HepG2 (cell line): ENCODE results near the gene FRMD8. TPM values are rescaled to one million over a fixed set of nuclear protein-coding genes. Genes with fewer than 3 reads are reported as not detected.

Source experiments
- AHDC1 ChIP-seq: sonication (generic); formaldehyde crosslinking; IDR thresholded peaks from 2 replicates; pipeline ENCODE4 v1.5.1; 2020; ENCODE audit warnings: mild to moderate bottlenecking, missing genetic modification reagents, borderline replicate concordance
- PHF21A ChIP-seq: sonication (generic); formaldehyde crosslinking; IDR thresholded peaks from 2 replicates; pipeline ENCODE4 v1.5.0; 2020; ENCODE audit warnings: mild to moderate bottlenecking, missing genetic modification reagents
- SNAI1 ChIP-seq: sonication (generic); formaldehyde crosslinking; IDR thresholded peaks from 2 replicates; pipeline ENCODE4 v1.5.0; 2020; ENCODE audit warnings: mild to moderate bottlenecking, missing genetic modification reagents, borderline replicate concordance
- TBL1XR1 ChIP-seq: fragments of 150-350 bp; IDR thresholded peaks from 2 replicates; pipeline ENCODE4 v1.6.1; 2014; ENCODE audit warnings: borderline replicate concordance, low read length; ENCODE audit not compliant: partially characterized antibody
- ZBTB38 ChIP-seq: sonication (generic); formaldehyde crosslinking; IDR thresholded peaks from 2 replicates; pipeline ENCODE4 v1.5.1; 2020; ENCODE audit warnings: mild to moderate bottlenecking, missing genetic modification reagents
- ZNF101 ChIP-seq: sonication (generic); formaldehyde crosslinking; IDR thresholded peaks from 2 replicates; pipeline ENCODE4 v1.4.0; 2020; ENCODE audit warnings: mild to moderate bottlenecking, low read depth, missing genetic modification reagents, borderline replicate concordance
- ZNF260 ChIP-seq: sonication (generic); formaldehyde crosslinking; IDR thresholded peaks from 2 replicates; pipeline ENCODE4 v1.4.0; 2020; ENCODE audit warnings: missing genetic modification reagents, low read depth, mild to moderate bottlenecking, borderline replicate concordance
- ZNF546 ChIP-seq: sonication (generic); formaldehyde crosslinking; conservative IDR thresholded peaks from 2 replicates; pipeline ENCODE4 v1.8.1; 2023; ENCODE audit warnings: mild to moderate bottlenecking, missing genetic modification reagents
- ZNF549 ChIP-seq: sonication (generic); formaldehyde crosslinking; IDR thresholded peaks from 2 replicates; pipeline ENCODE4 v1.5.0; 2020; ENCODE audit warnings: missing genetic modification reagents
- ZNF850 ChIP-seq: sonication (generic); formaldehyde crosslinking; conservative IDR thresholded peaks from 2 replicates; pipeline ENCODE4 v1.9.0; 2021; ENCODE audit warnings: mild to moderate bottlenecking, missing genetic modification reagents
- polyA plus RNA-seq, 8 experiments: library from polyadenylated mRNA; depleted of rRNA in 3 of 8; stranded (reverse) in 7 of 8; unstranded in 1 of 8; fragments of >200 nt; fragmentation: Illumina TruSeq in 4 of 8; extraction: Trizol in 4 of 8; gene quantifications; 2 replicates each; pipeline versions ENCODE4 v1.2.1 to v1.2.3, GENCODE V29; 2011 to 2016; ENCODE audit warnings: low read depth in 4 of 8, missing spikeins in 1 of 8, mixed read lengths in 1 of 8; ENCODE audit not compliant: insufficient read depth in 1 of 8
- total RNA-seq, 5 experiments: library from RNA; depleted of rRNA; stranded (reverse); fragments of >200 nt; fragmentation: Illumina TruSeq; extraction: Trizol; gene quantifications; 2 replicates each; pipeline ENCODE4 v1.2.3, GENCODE V29; 2016; ENCODE audit warnings: low read depth in 1 of 5
- TF ChIP-seq, protein P1 (sequence below): sonication (generic); formaldehyde crosslinking; IDR thresholded peaks from 2 replicates; pipeline ENCODE4 v1.4.0; 2020; ENCODE audit warnings: missing genetic modification reagents, borderline replicate concordance
- TF ChIP-seq, protein P2 (sequence below): sonication (generic); formaldehyde crosslinking; IDR thresholded peaks from 2 replicates; pipeline ENCODE4 v1.4.0; 2020; ENCODE audit warnings: mild to moderate bottlenecking, missing genetic modification reagents
- TF ChIP-seq, protein P3 (sequence below): IDR thresholded peaks from 2 replicates; pipeline ENCODE4 v1.6.1; 2016; ENCODE audit warnings: low read depth, control low read depth
- TF ChIP-seq, protein P4 (sequence below): sonication (generic); formaldehyde crosslinking; IDR thresholded peaks from 2 replicates; pipeline ENCODE4 v1.4.0; 2020; ENCODE audit warnings: missing genetic modification reagents, borderline replicate concordance

Gene FRMD8
- total and polyA plus RNA-seq, 2 of the 13 experiments (the other 11 are each of a cell fraction or from before 2014, with no cell fraction given), result 5.8 to 20.6 TPM

DNA sequence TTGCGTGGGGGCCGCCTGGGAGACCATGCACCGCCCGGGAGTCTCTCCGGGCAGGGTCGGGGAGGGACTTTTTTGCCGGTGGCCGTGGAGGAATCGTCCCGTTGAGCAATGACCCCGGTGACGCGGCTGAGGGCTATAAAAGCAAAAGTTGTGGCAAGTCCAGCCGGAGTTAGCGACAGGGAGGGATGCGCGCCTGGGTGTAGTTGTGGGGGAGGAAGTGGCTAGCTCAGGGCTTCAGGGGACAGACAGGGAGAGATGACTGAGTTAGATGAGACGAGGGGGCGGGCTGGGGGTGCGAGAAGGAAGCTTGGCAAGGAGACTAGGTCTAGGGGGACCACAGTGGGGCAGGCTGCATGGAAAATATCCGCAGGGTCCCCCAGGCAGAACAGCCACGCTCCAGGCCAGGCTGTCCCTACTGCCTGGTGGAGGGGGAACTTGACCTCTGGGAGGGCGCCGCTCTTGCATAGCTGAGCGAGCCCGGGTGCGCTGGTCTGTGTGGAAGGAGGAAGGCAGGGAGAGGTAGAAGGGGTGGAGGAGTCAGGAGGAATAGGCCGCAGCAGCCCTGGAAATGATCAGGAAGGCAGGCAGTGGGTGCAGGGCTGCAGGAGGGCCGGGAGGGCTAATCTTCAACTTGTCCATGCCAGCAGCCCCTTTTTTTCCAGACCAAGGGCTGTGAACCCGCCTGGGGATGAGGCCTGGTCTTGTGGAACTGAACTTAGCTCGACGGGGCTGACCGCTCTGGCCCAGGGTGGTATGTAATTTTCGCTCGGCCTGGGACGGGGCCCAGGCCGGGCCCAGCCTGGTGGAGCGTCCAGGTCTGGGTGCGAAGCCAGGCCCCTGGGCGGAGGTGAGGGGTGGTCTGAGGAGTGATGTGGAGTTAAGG lies 36.4 kb downstream of the FRMD8 start, which contains the start of gene NEAT1 (continued):
- TF ChIP-seq ZBTB38 (CRISPR knock-in tag) (peak; percentile 62; the same call in 1 of the 2 replicates), ZNF546 (no peak; the same call in 1 of the 2 replicates), ZNF549 (CRISPR knock-in tag) (no peak), ZNF260 (no peak), ZNF850 (CRISPR knock-in tag) (no peak), PHF21A (peak; percentile 88; the same call in 1 of the 2 replicates), TBL1XR1 (peak; percentile 94), SNAI1 (no peak), ZNF101 (CRISPR knock-in tag) (peak; percentile 46; the same call in 1 of the 2 replicates), AHDC1 (peak; percentile 20; the same call in 1 of the 2 replicates)
- TF ChIP-seq, protein P1, sequence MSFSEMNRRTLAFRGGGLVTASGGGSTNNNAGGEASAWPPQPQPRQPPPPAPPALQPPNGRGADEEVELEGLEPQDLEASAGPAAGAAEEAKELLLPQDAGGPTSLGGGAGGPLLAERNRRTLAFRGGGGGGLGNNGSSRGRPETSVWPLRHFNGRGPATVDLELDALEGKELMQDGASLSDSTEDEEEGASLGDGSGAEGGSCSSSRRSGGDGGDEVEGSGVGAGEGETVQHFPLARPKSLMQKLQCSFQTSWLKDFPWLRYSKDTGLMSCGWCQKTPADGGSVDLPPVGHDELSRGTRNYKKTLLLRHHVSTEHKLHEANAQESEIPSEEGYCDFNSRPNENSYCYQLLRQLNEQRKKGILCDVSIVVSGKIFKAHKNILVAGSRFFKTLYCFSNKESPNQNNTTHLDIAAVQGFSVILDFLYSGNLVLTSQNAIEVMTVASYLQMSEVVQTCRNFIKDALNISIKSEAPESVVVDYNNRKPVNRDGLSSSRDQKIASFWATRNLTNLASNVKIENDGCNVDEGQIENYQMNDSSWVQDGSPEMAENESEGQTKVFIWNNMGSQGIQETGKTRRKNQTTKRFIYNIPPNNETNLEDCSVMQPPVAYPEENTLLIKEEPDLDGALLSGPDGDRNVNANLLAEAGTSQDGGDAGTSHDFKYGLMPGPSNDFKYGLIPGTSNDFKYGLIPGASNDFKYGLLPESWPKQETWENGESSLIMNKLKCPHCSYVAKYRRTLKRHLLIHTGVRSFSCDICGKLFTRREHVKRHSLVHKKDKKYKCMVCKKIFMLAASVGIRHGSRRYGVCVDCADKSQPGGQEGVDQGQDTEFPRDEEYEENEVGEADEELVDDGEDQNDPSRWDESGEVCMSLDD (CRISPR knock-in tag), result peak; percentile 63; the same call in 1 of the 2 replicates
- TF ChIP-seq, protein P2, sequence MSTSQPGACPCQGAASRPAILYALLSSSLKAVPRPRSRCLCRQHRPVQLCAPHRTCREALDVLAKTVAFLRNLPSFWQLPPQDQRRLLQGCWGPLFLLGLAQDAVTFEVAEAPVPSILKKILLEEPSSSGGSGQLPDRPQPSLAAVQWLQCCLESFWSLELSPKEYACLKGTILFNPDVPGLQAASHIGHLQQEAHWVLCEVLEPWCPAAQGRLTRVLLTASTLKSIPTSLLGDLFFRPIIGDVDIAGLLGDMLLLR (CRISPR knock-in tag), result no peak
- TF ChIP-seq, protein P3, sequence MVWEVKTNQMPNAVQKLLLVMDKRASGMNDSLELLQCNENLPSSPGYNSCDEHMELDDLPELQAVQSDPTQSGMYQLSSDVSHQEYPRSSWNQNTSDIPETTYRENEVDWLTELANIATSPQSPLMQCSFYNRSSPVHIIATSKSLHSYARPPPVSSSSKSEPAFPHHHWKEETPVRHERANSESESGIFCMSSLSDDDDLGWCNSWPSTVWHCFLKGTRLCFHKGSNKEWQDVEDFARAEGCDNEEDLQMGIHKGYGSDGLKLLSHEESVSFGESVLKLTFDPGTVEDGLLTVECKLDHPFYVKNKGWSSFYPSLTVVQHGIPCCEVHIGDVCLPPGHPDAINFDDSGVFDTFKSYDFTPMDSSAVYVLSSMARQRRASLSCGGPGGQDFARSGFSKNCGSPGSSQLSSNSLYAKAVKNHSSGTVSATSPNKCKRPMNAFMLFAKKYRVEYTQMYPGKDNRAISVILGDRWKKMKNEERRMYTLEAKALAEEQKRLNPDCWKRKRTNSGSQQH, result peak; percentile 91
- TF ChIP-seq, protein P4, sequence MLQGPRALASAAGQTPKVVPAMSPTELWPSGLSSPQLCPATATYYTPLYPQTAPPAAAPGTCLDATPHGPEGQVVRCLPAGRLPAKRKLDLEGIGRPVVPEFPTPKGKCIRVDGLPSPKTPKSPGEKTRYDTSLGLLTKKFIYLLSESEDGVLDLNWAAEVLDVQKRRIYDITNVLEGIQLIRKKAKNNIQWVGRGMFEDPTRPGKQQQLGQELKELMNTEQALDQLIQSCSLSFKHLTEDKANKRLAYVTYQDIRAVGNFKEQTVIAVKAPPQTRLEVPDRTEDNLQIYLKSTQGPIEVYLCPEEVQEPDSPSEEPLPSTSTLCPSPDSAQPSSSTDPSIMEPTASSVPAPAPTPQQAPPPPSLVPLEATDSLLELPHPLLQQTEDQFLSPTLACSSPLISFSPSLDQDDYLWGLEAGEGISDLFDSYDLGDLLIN (CRISPR knock-in tag), result peak; percentile 55; the same call in 1 of the 2 replicates
